Neural cell (in vitro differentiated cells): ENCODE data around the gene DPAGT1. TPM values are rescaled to one million over a fixed set of nuclear protein-coding genes. Genes with fewer than 3 reads are reported as not detected.

Experiments used
- H2AFZ ChIP-seq: fragments of 200-600, 300-800 bp; sonication (generic), shearing (Covaris generic); 2 replicates; pipeline ENCODE4 v1.6.0; 2014; ENCODE audit warnings: low read depth, mild to moderate bottlenecking, antibody characterized with exemption, low read length, moderate library complexity
- H3F3A ChIP-seq: fragments of 200-600 bp; shearing (Covaris generic); 2 replicates; pipeline ENCODE4 v1.6.1; 2016; ENCODE audit warnings: mild to moderate bottlenecking, moderate library complexity, mixed read lengths, antibody characterized with exemption, low read length; ENCODE audit not compliant: insufficient read depth, poor library complexity, severe bottlenecking
- H3K27ac ChIP-seq: fragments of 200-600, 300-800 bp; sonication (generic), shearing (Covaris generic); 2 replicates; pipeline ENCODE4 v1.5.1; 2014; ENCODE audit warnings: mild to moderate bottlenecking, low read length, moderate library complexity
- H3K27me3 ChIP-seq: fragments of 300-800, 200-600 bp; sonication (generic), shearing (Covaris generic); 2 replicates; pipeline ENCODE4 v1.6.0; 2014; ENCODE audit warnings: mild to moderate bottlenecking, low read depth, low read length, moderate library complexity; ENCODE audit not compliant: insufficient read depth
- H3K36me3 ChIP-seq: fragments of 300-800, 200-600 bp; sonication (generic), shearing (Covaris generic); 2 replicates; pipeline ENCODE4 v1.5.1; 2014; ENCODE audit warnings: mild to moderate bottlenecking, antibody characterized with exemption, low read length, moderate library complexity; ENCODE audit not compliant: insufficient read depth
- H3K4me2 ChIP-seq: fragments of 300-800, 200-600 bp; sonication (generic), shearing (Covaris generic); 2 replicates; pipeline ENCODE4 v1.6.0; 2014; ENCODE audit warnings: mild to moderate bottlenecking, low read length
- H3K4me3 ChIP-seq: fragments of 300-800, 200-600 bp; sonication (generic), shearing (Covaris generic); 2 replicates; pipeline ENCODE4 v1.5.1; 2014; ENCODE audit warnings: mild to moderate bottlenecking, low read length, moderate library complexity
- H3K79me2 ChIP-seq: fragments of 200-600 bp; shearing (Covaris generic); replicated peaks from 2 replicates; pipeline ENCODE4 v1.6.0; 2014; ENCODE audit warnings: mild to moderate bottlenecking, low read length, moderate library complexity; ENCODE audit not compliant: insufficient read depth
- H3K9ac ChIP-seq: fragments of 300-800, 200-600 bp; sonication (generic), shearing (Covaris generic); 2 replicates; pipeline ENCODE4 v1.6.1; 2016; ENCODE audit warnings: mild to moderate bottlenecking, low read length, mixed read lengths
- H3K9me2 ChIP-seq: fragments of 200-600 bp; shearing (Covaris generic); 2 replicates; pipeline ENCODE4 v1.6.1; 2016; ENCODE audit warnings: mild to moderate bottlenecking, low read length, mixed read lengths; ENCODE audit not compliant: insufficient read depth
- H3K9me3 ChIP-seq: fragments of 200-600, 300-800 bp; sonication (generic), shearing (Covaris generic); 2 replicates; pipeline ENCODE4 v1.6.1; 2016; ENCODE audit warnings: mild to moderate bottlenecking, mixed run types, low read length, moderate library complexity, mixed read lengths
- H4K20me1 ChIP-seq: fragments of 200-600 bp; shearing (Covaris generic); 2 replicates; pipeline ENCODE4 v1.6.1; 2016; ENCODE audit warnings: mild to moderate bottlenecking, mixed run types; ENCODE audit not compliant: insufficient read depth
- CTCF ChIP-seq: fragments of 450-650 bp; IDR thresholded peaks from 2 replicates; pipeline ENCODE4 v1.5.1; 2014; ENCODE audit warnings: antibody characterized with exemption, mild to moderate bottlenecking, moderate library complexity; ENCODE audit not compliant: poor library complexity, severe bottlenecking
- EP300 ChIP-seq: fragments of 450-650 bp; conservative IDR thresholded peaks from 2 replicates; pipeline ENCODE4 v1.6.1; 2014; ENCODE audit warnings: antibody characterized with exemption, mild to moderate bottlenecking, moderate library complexity; ENCODE audit not compliant: poor library complexity, severe bottlenecking
- EZH2 ChIP-seq: fragments of 200-600, 300-800 bp; shearing (Covaris generic), sonication (generic); IDR thresholded peaks from 2 replicates; pipeline ENCODE4 v1.6.1; 2014; ENCODE audit warnings: antibody characterized with exemption, low read length, borderline replicate concordance, mild to moderate bottlenecking; ENCODE audit not compliant: insufficient read depth, poor library complexity, severe bottlenecking
- MXI1 ChIP-seq: fragments of 450-650 bp; conservative IDR thresholded peaks from 2 replicates; pipeline ENCODE4 v1.6.1; 2014; ENCODE audit warnings: antibody characterized with exemption, mild to moderate bottlenecking; ENCODE audit not compliant: poor library complexity, severe bottlenecking
- POLR2AphosphoS5 ChIP-seq: IDR thresholded peaks from 2 replicates; pipeline ENCODE4 v1.6.1; 2012
- RAD21 ChIP-seq: fragments of 450-650 bp; conservative IDR thresholded peaks from 2 replicates; pipeline ENCODE4 v1.6.1; 2014; ENCODE audit warnings: antibody characterized with exemption, mild to moderate bottlenecking, moderate library complexity
- REST ChIP-seq: IDR thresholded peaks from 2 replicates; pipeline ENCODE4 v1.6.1; 2012; ENCODE audit warnings: borderline replicate concordance
- SMC3 ChIP-seq: fragments of 450-650 bp; conservative IDR thresholded peaks from 2 replicates; pipeline ENCODE4 v1.6.1; 2014; ENCODE audit warnings: antibody characterized with exemption, mild to moderate bottlenecking, moderate library complexity; ENCODE audit not compliant: poor library complexity
- TAF1 ChIP-seq: IDR thresholded peaks from 2 replicates; pipeline ENCODE4 v1.6.1; 2012; ENCODE audit warnings: low read depth
- polyA plus RNA-seq: library from polyadenylated mRNA; depleted of rRNA; stranded (reverse); fragments of >200 nt; gene quantifications from 2 replicates; pipeline ENCODE4 v1.2.3, GENCODE V29; 2014

The DPAGT1 gene
- polyA plus RNA-seq, 1 donor from 2014 or later: 9.8 TPM

- H3K9me2 ChIP-seq: no peaks in the 10 kb centered on the region
- no peak overlapping the region for H3K27ac ChIP-seq
- no peaks in the 10 kb centered on the region for H3F3A ChIP-seq
- H3K9me3 ChIP-seq: no peaks in the 10 kb centered on the region
- H3K27me3 ChIP-seq: no peaks in the 10 kb centered on the region
- H3K9ac ChIP-seq: no peak overlapping the region
- no peaks in the 10 kb centered on the region for H3K36me3 ChIP-seq
- no peak overlapping the region for H3K4me3 ChIP-seq
- no peak overlapping the region for H3K4me2 ChIP-seq
- no peak overlapping the region for H2AFZ ChIP-seq
- peaks cover 23% of the 10 kb centered on the region for H3K79me2 ChIP-seq
- no peaks in the 10 kb centered on the region for H4K20me1 ChIP-seq
- no peak for TF ChIP-seq MXI1
- no peak for TF ChIP-seq EZH2
- TF ChIP-seq TAF1: no peak
- no peak for TF ChIP-seq RAD21
- TF ChIP-seq EP300: no peak
- no peak for TF ChIP-seq CTCF
- TF ChIP-seq POLR2AphosphoS5: no peak
- TF ChIP-seq REST: no peak
- no peak for TF ChIP-seq SMC3
These were observed 10.5 kb downstream of the DPAGT1 start for GRCh38 chr11:119091178-119091577.

DNA sequence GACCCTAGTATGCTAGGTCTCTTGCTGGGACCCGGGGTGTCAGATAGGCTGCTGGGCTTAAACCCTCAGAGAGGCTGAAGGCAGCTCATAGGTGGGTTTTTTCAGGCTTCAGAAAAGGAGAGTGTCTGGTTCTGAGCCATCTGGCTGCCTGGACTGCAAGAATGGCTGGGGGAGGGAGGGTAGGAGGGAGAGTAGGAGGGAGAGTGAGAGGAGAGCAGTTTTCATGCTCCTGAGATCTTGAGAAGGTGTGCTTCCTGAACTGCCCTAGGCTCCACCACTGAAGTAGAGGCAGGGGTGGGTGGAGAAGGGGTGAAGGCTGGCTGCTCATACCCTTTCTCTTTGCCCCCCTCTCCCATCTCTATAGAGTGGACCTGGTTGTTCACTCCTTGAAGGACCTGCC, 12.3 kb downstream of the DPAGT1 start:
- Histone ChIP-seq H3K36me3 (no peaks in the 10 kb centered on the region), H3K9ac (no peak overlapping the region), H3K79me2 (peaks cover 26% of the 10 kb centered on the region), H3K4me2 (no peak overlapping the region), H2AFZ (no peak overlapping the region), H3K4me3 (no peak overlapping the region), H3K27ac (no peak overlapping the region), H3K9me3 (no peaks in the 10 kb centered on the region), H4K20me1 (no peaks in the 10 kb centered on the region), H3K27me3 (no peaks in the 10 kb centered on the region), H3F3A (peaks cover 4% of the 10 kb centered on the region), H3K9me2 (no peaks in the 10 kb centered on the region)
- TF ChIP-seq EZH2: no peak
- TF ChIP-seq REST: no peak
- TF ChIP-seq TAF1: no peak
- TF ChIP-seq RAD21: no peak
- TF ChIP-seq POLR2AphosphoS5: no peak
- no peak for TF ChIP-seq MXI1
- no peak for TF ChIP-seq SMC3
- TF ChIP-seq EP300: no peak
- no peak for TF ChIP-seq CTCF
